ENCODE data around the gene CCDC197.

Gene CCDC197

GRCh38 chr14:93977790-93978581 lies 19.1 kb upstream of the CCDC197 start:
- DNase-seq (ENCODE audit: low read depth): peak; percentile 77
- H3K4me3 ChIP-seq (ENCODE audit: low read depth, low read length): no peak overlapping the region
- TF ChIP-seq CTCF (IDR thresholded peaks at IDR 0.05; ENCODE audit: low read depth, low read length, missing control alignments): no peak

DNA sequence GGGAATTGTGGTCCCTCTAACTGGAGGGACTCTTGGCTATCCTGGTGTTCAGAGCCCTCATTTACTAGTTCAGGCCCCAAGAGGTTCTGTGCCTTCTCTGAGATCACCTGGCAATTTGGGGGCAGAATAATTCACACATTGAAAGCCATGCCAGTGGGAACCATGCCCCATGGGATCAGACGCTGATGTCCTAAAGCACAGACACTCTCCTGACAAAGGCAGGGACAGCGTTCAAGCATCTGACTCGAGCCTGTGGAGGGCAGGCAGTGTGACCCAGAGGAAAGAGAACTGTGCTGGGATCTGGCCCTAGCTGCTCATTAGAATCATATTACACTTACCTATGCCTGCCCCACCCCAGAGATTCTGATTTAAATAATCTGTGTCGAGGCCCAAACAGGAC lies 18.4 kb upstream of the CCDC197 start:
- H3K4me3 ChIP-seq (ENCODE audit: low read depth, low read length): no peak overlapping the region

DNA sequence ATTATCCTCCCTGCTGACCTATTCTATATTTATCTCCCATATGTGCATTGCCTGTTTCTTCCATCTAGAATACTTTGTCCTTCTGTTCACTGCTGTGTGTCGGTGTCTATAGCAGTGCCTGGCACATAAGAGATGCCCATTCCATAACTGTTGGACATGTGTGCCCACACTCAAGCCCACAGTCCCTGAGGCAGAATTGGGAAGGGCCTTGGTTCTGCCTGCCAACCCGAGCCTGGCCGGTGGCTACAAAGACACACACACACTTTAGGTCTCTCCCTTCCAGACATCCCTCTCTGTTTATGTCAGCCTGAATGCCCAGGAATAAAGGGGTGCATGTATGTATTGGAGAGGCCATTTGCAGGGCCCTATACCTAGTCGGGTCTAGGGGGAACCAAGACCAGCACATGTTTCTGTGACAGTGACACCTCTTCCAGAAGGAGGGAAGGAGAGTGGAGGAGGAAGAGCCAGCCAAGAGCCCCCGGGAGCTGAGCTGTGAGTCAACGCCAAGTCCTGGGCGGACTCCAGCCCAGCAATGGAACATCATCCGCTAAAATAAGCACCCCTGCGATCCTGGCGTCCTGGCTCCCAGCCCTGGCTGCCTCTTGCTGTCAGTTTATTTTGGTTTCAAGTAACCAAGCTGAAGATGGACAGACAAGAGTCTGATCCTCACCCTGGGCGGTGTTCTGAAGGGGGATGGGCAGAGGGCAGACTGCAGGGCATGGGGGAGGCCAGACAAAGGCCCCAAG lies 16.5 kb upstream of the CCDC197 start:
- TF ChIP-seq CTCF (IDR thresholded peaks at IDR 0.05; ENCODE audit: low read depth, low read length, missing control alignments): no peak
- DNase-seq (ENCODE audit: low read depth): no peak
- H3K4me3 ChIP-seq (ENCODE audit: low read depth, low read length): no peak overlapping the region

More for the DNA sequence above, 18.4 kb upstream of the CCDC197 start:
- DNase-seq (ENCODE audit: low read depth): no peak
- TF ChIP-seq CTCF (IDR thresholded peaks at IDR 0.05; ENCODE audit: low read depth, low read length, missing control alignments): no peak

GRCh38 chr14:93981316-93982229 lies 15.5 kb upstream of the CCDC197 start:
- H3K4me3 ChIP-seq (ENCODE audit: low read depth, low read length): no peak overlapping the region
- TF ChIP-seq CTCF (IDR thresholded peaks at IDR 0.05; ENCODE audit: low read depth, low read length, missing control alignments): no peak
- DNase-seq (ENCODE audit: low read depth): no peak

DNA sequence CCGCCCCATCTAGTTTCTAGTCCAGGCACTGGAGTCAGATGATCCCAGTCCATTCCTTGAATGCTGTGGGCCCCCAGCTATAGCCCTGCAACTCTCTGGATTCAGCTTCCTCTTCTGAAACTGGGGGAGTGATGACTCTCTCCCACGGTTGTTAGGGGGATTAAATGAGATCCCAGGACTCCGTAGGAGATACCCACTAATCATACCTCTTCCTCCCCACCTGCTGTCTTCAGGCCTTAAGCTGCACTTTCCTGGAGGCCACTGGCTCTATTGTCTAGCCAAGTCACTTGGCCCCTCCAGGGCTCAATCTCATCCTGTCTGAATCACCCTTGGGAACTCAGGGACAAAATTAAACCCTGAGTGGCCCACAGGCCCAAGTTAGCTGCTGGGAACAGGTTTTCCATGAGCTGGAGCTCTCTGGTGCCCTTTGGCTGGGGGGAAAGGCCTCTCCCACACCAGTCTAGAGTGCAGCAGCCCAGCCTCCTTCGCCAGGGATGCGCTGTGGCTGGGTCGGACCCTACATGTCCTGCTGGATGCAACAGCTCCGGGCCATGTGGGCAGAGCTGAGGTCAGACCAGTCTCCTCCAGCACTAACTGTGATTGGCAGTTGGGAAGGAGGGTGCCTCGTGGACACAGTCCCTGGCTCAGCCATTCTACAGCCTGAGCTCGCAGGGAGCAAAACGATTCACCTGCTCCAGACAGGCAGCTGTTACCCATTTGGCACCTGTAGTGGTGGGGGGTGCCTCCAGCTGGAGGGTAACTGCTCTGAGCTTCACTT lies 14.7 kb upstream of the CCDC197 start:
- no peak for TF ChIP-seq CTCF (IDR thresholded peaks at IDR 0.05; ENCODE audit: low read depth, low read length, missing control alignments)
- DNase-seq (ENCODE audit: low read depth): no peak
- H3K4me3 ChIP-seq (ENCODE audit: low read depth, low read length): no peak overlapping the region

DNA sequence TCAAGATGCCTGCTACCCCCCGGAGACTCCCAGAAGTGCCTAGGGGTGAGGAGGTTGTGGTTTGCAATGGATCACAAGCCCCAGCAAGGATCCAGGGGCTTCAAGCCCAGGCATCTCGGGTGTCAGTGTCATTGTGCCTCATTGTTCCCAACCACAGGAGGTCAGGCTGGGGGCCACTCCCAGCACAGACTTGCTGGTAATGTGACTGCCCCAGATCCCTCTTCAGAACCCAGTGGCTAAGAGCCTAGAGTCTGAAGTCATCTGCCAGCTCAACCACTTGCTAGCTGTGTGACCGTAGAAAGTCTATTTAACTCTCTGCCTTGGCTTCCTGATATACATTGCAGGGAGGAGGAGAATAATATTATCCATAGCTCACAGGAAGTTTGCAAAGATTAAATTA lies 13.0 kb upstream of the CCDC197 start:
- TF ChIP-seq CTCF (IDR thresholded peaks at IDR 0.05; ENCODE audit: low read depth, low read length, missing control alignments): no peak
- no peak overlapping the region for H3K4me3 ChIP-seq (ENCODE audit: low read depth, low read length)
- no peak for DNase-seq (ENCODE audit: low read depth)
